ENCODE results near the gene AMPD2. TPM values are rescaled to one million over a fixed set of nuclear protein-coding genes. Genes with fewer than 3 reads are reported as not detected.

AMPD2 gene
- polyA plus RNA-seq, 1 donor (not counting 4 experiments of a cell fraction or from before 2014, with no cell fraction given): 17.6 TPM

DNA sequence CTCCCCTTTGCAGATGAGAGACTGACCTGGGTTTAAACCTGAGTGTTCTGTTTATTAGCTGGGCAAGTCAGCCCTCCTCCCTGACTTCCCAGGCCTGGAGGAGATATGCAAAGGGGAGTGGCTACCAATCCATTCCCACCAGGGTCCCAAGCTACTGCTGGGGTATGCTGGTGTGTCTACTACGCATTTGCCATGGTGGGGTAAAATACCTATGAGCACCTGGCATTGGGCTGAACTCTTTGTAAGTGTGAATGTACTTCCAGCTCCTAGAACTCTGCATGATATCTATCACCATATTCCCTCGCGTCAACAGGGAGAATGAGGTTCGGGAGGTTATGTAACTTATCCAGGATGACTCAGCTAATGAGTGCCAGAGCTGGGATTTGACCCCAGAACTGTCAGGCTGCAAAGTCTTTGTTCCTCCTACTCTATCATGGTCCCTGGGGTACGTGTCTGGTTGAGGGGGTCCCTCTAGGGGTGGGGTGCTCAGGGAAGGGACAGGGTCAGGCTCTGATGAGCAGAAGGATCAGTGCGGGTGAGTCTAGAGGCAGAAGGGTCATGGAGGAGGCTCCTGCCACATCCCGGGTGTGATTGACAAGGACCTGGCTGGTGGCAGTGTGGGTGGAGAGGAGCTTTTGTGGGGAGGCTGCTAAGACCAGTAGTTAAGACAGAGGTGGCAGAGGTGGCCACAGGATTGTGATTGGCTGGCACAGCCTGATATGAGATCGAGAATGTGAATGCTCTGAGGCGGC is 16.7 kb downstream of the AMPD2 start:
- H3K27ac ChIP-seq (ENCODE audit: control insufficient read depth, insufficient read depth, low read length): no peak overlapping the region
- H3K4me2 ChIP-seq (ENCODE audit: control insufficient read depth, extremely low read depth, insufficient read depth, low read depth, low read length): no peak overlapping the region
- no peaks in the 10 kb centered on the region for H3K79me2 ChIP-seq (ENCODE audit: control insufficient read depth, insufficient read depth, low read length)
- H3K9me1 ChIP-seq (ENCODE audit: control insufficient read depth, extremely low read depth, insufficient read depth, low read length): no peaks in the 10 kb centered on the region
- H2AFZ ChIP-seq (ENCODE audit: control insufficient read depth, low read length): no peak overlapping the region
- H3K9me3 ChIP-seq (ENCODE audit: control insufficient read depth, low read depth, low read length): no peaks in the 10 kb centered on the region
- TF ChIP-seq, protein P1, sequence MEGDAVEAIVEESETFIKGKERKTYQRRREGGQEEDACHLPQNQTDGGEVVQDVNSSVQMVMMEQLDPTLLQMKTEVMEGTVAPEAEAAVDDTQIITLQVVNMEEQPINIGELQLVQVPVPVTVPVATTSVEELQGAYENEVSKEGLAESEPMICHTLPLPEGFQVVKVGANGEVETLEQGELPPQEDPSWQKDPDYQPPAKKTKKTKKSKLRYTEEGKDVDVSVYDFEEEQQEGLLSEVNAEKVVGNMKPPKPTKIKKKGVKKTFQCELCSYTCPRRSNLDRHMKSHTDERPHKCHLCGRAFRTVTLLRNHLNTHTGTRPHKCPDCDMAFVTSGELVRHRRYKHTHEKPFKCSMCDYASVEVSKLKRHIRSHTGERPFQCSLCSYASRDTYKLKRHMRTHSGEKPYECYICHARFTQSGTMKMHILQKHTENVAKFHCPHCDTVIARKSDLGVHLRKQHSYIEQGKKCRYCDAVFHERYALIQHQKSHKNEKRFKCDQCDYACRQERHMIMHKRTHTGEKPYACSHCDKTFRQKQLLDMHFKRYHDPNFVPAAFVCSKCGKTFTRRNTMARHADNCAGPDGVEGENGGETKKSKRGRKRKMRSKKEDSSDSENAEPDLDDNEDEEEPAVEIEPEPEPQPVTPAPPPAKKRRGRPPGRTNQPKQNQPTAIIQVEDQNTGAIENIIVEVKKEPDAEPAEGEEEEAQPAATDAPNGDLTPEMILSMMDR (optimal IDR thresholded peaks at IDR 0.05 in 1 of 3, IDR thresholded peaks at IDR 0.05 in 1 of 3, conservative IDR thresholded peaks at IDR 0.05 in 1 of 3; ENCODE audit: extremely low read depth in 1 of 3, insufficient read depth in 2 of 3, low read length in 3 of 3): no peak
- TF ChIP-seq EZH2 (IDR thresholded peaks at IDR 0.05; ENCODE audit: low read length): no peak
- DNase-seq (ENCODE audit: low read depth, low spot score): no peak
- no peak overlapping the region for H3K4me3 ChIP-seq (ENCODE audit: control insufficient read depth in 2 of 3, extremely low read depth in 1 of 3, insufficient read depth in 2 of 3, low read depth in 1 of 3, low read length in 3 of 3)
- no peaks in the 10 kb centered on the region for H3K4me1 ChIP-seq (ENCODE audit: control insufficient read depth, extremely low read depth, insufficient read depth, low read length)
- no peaks in the 10 kb centered on the region for H3K27me3 ChIP-seq (ENCODE audit: control insufficient read depth, extremely low read depth, insufficient read depth, low read length)
- no peak overlapping the region for H3K9ac ChIP-seq (ENCODE audit: control insufficient read depth, extremely low read depth, insufficient read depth, low read length)
- peak; percentile 32 for FAIRE-seq
- dilution Hi-C loops (cut with MboI; ENCODE audit: extremely low pct_ligation_motif_present, low sequenced_read_pairs): no loop called here
- peaks cover 0 to 6% of the 10 kb centered on the region in 2 experiments for H3K36me3 ChIP-seq (ENCODE audit: control insufficient read depth in 2 of 2, extremely low read depth in 1 of 2, insufficient read depth in 2 of 2, low read length in 2 of 2)
- no peaks in the 10 kb centered on the region for H4K20me1 ChIP-seq (ENCODE audit: control insufficient read depth, extremely low read depth, insufficient read depth, low read length)

DNA sequence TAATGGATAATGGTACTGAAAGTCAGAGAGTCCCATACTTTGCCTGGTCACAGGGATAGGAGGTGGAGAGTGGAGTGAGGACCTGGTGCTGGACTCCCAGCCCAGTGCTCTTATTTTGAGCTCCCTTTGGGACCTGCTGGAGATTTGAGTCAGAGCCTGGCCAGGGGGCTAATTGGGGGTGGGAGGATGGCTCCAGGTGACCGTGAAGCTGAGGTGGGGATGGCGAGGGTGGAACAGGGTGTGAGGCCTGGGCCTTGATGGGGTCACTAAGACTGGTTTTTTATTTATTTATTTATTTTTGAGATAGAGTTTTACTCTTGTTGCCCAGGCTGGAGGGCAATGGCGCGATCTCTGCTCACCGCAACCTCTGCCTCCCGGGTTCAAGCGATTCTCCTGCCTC is 17.8 kb downstream of the AMPD2 start:
- Histone ChIP-seq H2AFZ (ENCODE audit: control insufficient read depth, low read length) (no peak overlapping the region), H3K27me3 (ENCODE audit: control insufficient read depth, extremely low read depth, insufficient read depth, low read length) (no peaks in the 10 kb centered on the region), H3K4me3 (ENCODE audit: control insufficient read depth in 2 of 3, extremely low read depth in 1 of 3, insufficient read depth in 2 of 3, low read depth in 1 of 3, low read length in 3 of 3) (no peak overlapping the region), H4K20me1 (ENCODE audit: control insufficient read depth, extremely low read depth, insufficient read depth, low read length) (no peaks in the 10 kb centered on the region), H3K79me2 (ENCODE audit: control insufficient read depth, insufficient read depth, low read length) (no peaks in the 10 kb centered on the region), H3K36me3 (ENCODE audit: control insufficient read depth in 2 of 2, extremely low read depth in 1 of 2, insufficient read depth in 2 of 2, low read length in 2 of 2) (no peaks in the 10 kb centered on the region), H3K9me1 (ENCODE audit: control insufficient read depth, extremely low read depth, insufficient read depth, low read length) (no peaks in the 10 kb centered on the region), H3K4me2 (ENCODE audit: control insufficient read depth, extremely low read depth, insufficient read depth, low read depth, low read length) (no peak overlapping the region), H3K9me3 (ENCODE audit: control insufficient read depth, low read depth, low read length) (no peaks in the 10 kb centered on the region), H3K4me1 (ENCODE audit: control insufficient read depth, extremely low read depth, insufficient read depth, low read length) (no peaks in the 10 kb centered on the region), H3K27ac (ENCODE audit: control insufficient read depth, insufficient read depth, low read length) (no peak overlapping the region), H3K9ac (ENCODE audit: control insufficient read depth, extremely low read depth, insufficient read depth, low read length) (no peak overlapping the region)
- TF ChIP-seq, protein P1 (optimal IDR thresholded peaks at IDR 0.05 in 1 of 3, IDR thresholded peaks at IDR 0.05 in 1 of 3, conservative IDR thresholded peaks at IDR 0.05 in 1 of 3; ENCODE audit: extremely low read depth in 1 of 3, insufficient read depth in 2 of 3, low read length in 3 of 3): no peak
- TF ChIP-seq EZH2 (IDR thresholded peaks at IDR 0.05; ENCODE audit: low read length): no peak
- DNase-seq (ENCODE audit: low read depth, low spot score) (no peak), FAIRE-seq (no peak)
- dilution Hi-C loops (cut with MboI; ENCODE audit: extremely low pct_ligation_motif_present, low sequenced_read_pairs): no loop called here
